Lower leg skin (tissue), 4 donors: Measurements from ENCODE around the gene ERG28. TPM values are rescaled to one million over a fixed set of nuclear protein-coding genes. Genes with fewer than 3 reads are reported as not detected.

Experiments
- DNase-seq, 2 donors: peaks; one replicate each; pipeline ENCODE4 v3.0.0-alpha.2; 2019; ENCODE audit warnings: low spot score in 2 of 2
- H3K4me3 ChIP-seq: fragments of 200-600 bp; sonication (generic); 2 replicates; pipeline ENCODE4 v1.5.1; 2017; ENCODE audit warnings: mild to moderate bottlenecking, low read depth; ENCODE audit not compliant: poor library complexity, severe bottlenecking
- POLR2A ChIP-seq, 2 donors: fragments of 450-650 bp; IDR thresholded peaks; one replicate each; pipeline ENCODE4 v1.6.1; 2016 to 2017; ENCODE audit warnings: antibody characterized with exemption in 2 of 2, mild to moderate bottlenecking in 1 of 2, moderate library complexity in 1 of 2
- WGBS, 2 donors: methylation state at CpG; one replicate each; pipeline ENCODE4 v1.1.5; 2018; 5-methylcytosine and 5-hydroxymethylcytosine counted together
- intact Hi-C: fragments of 100-400 bp; cut with DNase I; formaldehyde crosslinking; loops from one replicate; pipeline ENCODE4 v1.15.0; 2023; ENCODE audit warnings: low total_unique reads
- total RNA-seq, 4 donors: library from RNA; depleted of rRNA; stranded (reverse); fragments of >200 nt; gene quantifications; one replicate each; pipeline ENCODE4 v1.1.0, GENCODE V29; 2016
- TF ChIP-seq, protein P1 (sequence below), 3 donors: fragments of 450-650 bp; IDR thresholded peaks; one replicate each; pipeline ENCODE4 v1.5.1; 2016; ENCODE audit warnings: antibody characterized with exemption in 3 of 3, mild to moderate bottlenecking in 3 of 3, moderate library complexity in 2 of 3

ERG28 gene, protein sequence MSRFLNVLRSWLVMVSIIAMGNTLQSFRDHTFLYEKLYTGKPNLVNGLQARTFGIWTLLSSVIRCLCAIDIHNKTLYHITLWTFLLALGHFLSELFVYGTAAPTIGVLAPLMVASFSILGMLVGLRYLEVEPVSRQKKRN
- 10 to 100 TPM; 11.7 to 14.2 (median 12.2) TPM for total RNA-seq

DNA sequence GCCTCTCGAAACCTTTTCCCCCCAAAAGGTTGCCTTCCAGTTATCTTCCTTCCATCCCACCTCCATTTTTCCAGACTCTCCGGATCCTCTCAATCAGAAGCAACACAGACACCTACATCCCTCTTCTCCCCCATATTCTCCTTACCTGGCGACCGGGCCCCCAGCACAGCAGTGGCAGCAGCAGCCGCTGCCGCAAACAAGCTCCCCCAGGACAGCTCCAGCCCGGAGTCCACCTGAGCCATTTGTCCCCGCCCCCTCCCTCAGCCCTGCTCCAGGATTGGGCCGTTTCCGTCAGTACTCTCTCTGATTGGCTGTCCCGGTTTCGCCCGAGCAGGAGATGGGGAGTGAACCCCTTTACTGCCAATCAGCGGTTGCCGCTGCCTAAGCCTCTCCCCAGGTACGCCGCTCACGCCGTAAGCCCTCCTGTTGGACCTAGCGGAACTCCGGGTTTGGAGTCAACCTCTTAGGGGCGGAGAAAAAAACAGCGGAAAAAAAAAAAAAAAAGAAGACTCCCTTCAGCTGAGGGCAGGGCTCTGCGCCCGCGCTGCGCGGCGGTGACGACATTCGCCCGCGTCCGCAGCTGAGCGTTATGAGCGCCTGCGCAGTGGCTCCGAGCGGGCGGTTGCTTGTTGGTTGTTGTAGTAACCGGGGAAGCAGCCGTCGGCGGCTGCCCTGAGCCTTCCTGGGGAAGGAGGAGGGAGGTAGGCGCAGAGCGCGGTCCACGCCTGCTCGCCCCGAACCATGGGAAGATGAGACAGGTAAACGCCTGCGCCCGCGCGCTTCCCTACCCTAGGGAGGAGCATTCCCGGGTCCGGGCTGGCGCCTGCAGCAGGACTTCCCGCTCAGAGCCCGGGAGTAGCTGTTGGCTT, at the start of gene ERG28, which contains the start of gene TTLL5:
Gene ERG28, minus strand, starts transcription at position 247 of the 869 bp plus-strand sequence. CDS start 3,374 bp downstream, outside the sequence.
Gene TTLL5, plus strand, starts transcription at position 617 of the 869 bp plus-strand sequence. CDS start 1,904 bp downstream, outside the sequence.
- H3K4me3 ChIP-seq, result peak within 1 kb of the TSS; percentile 92
- intact Hi-C loops, result no loop called here
- TF ChIP-seq, protein P1, sequence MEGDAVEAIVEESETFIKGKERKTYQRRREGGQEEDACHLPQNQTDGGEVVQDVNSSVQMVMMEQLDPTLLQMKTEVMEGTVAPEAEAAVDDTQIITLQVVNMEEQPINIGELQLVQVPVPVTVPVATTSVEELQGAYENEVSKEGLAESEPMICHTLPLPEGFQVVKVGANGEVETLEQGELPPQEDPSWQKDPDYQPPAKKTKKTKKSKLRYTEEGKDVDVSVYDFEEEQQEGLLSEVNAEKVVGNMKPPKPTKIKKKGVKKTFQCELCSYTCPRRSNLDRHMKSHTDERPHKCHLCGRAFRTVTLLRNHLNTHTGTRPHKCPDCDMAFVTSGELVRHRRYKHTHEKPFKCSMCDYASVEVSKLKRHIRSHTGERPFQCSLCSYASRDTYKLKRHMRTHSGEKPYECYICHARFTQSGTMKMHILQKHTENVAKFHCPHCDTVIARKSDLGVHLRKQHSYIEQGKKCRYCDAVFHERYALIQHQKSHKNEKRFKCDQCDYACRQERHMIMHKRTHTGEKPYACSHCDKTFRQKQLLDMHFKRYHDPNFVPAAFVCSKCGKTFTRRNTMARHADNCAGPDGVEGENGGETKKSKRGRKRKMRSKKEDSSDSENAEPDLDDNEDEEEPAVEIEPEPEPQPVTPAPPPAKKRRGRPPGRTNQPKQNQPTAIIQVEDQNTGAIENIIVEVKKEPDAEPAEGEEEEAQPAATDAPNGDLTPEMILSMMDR (IDR thresholded peaks at IDR 0.05), result no peak
- TF ChIP-seq POLR2A (IDR thresholded peaks at IDR 0.05), result no peak
- peak; percentile 97 to 99 for DNase-seq
- 0 to 1% methylated on average over 53 to 59 of the region's 60 CpGs for WGBS, 2 donors

DNA sequence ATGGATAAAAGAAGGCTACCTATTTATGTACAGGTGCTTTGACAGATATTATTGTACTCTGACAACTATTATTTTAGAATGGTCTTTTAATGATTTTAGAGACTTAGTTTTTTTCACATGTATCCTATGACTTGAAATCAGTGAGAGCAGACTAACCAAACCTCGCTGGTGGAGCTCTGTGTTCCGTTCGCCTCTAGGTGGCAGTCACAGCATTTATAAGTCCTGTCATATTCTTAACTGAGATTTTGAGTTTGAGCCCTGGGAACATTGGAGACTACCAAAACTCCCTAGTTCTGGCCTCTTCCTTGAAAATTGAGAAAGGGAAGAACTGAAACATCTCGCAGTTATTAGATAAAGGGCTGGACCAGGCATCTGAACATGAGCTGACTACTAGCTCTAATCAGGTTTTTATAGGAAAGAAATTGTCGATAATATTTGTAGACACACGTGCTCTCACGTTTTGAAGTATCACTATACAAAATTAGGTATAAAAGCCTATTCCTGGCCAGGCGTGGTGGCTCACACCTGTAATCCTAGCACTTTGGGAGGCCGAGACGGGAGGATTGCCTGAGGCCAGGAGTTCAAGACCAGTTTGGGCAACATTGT, 48.6 kb upstream of the ERG28 start:
- intact Hi-C loops, result loop anchor here (5.0 kb wide), 1 partner anchor 273 kb away; the partner anchor contains the start of gene TGFB3
- 53 to 54% methylated on average over 10 of the region's 10 CpGs for WGBS, 2 donors

DNA sequence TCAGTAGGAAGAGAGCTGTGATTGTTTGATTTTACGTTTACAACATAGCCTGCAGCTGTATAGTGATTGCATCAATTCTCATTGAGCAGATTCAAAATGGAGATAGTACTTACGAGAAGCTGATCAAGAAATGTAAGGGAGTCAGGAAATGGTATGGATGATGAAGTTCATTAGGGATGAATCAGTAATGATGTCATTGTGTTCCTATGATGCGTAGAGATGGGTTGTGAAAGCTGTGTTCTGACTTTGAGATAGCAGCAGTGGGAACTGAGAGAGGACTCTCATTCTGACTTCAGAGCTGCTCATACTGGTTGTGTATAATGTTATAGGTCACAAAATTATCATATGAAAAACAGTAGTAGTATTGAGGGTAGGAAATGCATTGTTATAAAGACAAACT, 44.3 kb upstream of the ERG28 start:
- 79 to 80% methylated on average over 3 of the region's 3 CpGs for WGBS, 2 donors
- no peak overlapping the region for H3K4me3 ChIP-seq
- TF ChIP-seq POLR2A (IDR thresholded peaks at IDR 0.05), result no peak
- TF ChIP-seq, protein P1 (IDR thresholded peaks at IDR 0.05), result no peak
- DNase-seq, result no peak
- intact Hi-C loops, result loop anchor here (5.0 kb wide), 1 partner anchor 277 kb away; the partner anchor contains the start of gene TGFB3

More for the DNA sequence above, 48.6 kb upstream of the ERG28 start:
- TF ChIP-seq POLR2A (IDR thresholded peaks at IDR 0.05), result no peak
- TF ChIP-seq, protein P1 (IDR thresholded peaks at IDR 0.05), result peak in 1 of 3 donors; percentile 15
- peak; percentile 73 to 89 for DNase-seq
- H3K4me3 ChIP-seq, result no peak overlapping the region

DNA sequence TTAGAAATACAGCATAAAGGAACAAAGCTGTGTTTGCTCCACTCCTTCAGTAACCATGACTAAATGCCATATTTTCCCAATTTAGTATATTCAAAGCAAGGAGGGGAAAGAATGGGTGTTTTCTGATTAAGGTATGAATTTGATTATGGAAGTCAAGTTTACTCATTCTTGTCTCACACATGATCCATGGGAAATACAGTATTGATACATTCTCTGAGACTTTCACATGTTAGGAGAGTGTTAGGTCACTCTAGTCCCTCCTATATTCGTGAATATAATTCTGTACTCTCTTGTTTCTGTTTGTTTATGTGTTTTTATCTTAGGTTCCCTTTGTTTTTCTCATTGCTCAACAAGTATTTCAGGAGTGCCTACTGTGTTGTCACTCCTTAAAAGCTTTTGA, 42.8 kb upstream of the ERG28 start:
- intact Hi-C loops, result no loop called here
- no peak overlapping the region for H3K4me3 ChIP-seq
- 68 to 71% methylated on average over 1 of the region's 1 CpG for WGBS, 2 donors
- no peak for TF ChIP-seq POLR2A (IDR thresholded peaks at IDR 0.05)
- TF ChIP-seq, protein P1 (IDR thresholded peaks at IDR 0.05), result no peak
- DNase-seq, result no peak

DNA sequence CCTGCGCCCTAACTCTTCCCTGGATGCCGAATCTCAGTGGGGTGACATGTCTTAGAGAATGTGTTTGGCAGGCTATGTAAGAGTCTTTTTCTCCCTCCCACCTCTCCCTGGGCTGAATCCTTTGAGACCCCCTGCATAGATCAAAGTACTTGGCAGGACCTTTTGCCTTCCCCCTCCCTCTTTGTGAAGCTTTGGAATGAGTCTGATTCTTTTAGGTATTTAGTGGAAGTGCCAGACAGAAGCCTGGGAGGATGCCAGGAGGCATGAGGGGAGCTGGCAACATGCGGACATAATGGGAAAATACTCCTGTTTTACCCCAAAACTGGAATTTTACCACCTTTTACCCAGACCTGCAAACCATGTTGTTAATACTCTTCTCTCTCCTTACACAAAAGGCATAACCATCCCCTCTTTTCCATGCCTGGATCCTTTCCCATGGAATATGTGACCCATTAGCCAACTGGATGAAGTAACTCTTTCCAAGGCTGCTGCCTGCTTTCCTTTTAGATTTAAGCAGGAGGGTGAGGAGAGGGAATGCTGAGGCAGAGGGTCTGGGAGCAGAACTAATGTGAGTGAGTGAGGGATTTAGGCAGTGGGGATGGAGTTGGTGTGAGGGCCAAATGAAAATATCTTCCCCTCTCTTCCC, 42.1 kb upstream of the ERG28 start:
- intact Hi-C loops, result no loop called here
- H3K4me3 ChIP-seq, result no peak overlapping the region
- TF ChIP-seq, protein P1 (IDR thresholded peaks at IDR 0.05), result no peak
- TF ChIP-seq POLR2A (IDR thresholded peaks at IDR 0.05), result no peak
- WGBS, 2 donors, result 67 to 73% methylated on average over 3 of the region's 3 CpGs
- DNase-seq, result no peak
